K562 (cell line): ENCODE results near the gene HPN. TPM values are rescaled to one million over a fixed set of nuclear protein-coding genes. Genes with fewer than 3 reads are reported as not detected.

ENCODE experiments used
- ATAC-seq: fragments of 200-7000 bp; cut with Tn5 transposase; 3 replicates; pipeline ENCODE4 v1.9.1; 2020; ENCODE audit warnings: moderate library complexity
- BruUV-seq: library from RNA; stranded (reverse); fragments of 400-500 nt; replicated peaks from 2 replicates; lab custom pipeline; 2021; lab: Mats Ljungman, UMichigan
- CTCF ChIA-PET: fragments of 300-600 bp; formaldehyde crosslinking; extraction: SDS; loops from one replicate; lab custom pipeline; 2021; ENCODE audit warnings: low intra/inter-chr PET ratio; lab: Yijun Ruan, JAX
- POLR2A ChIA-PET: fragments of 300-600, 350-650 bp; sonication (Branson Sonifier 250); formaldehyde crosslinking; extraction: SDS; loops from one replicate; lab custom pipeline; 2021; ENCODE audit warnings: antibody characterized with exemption, inconsistent platforms; lab: Yijun Ruan, JAX
- DNase-seq, 4 experiments: peaks; one replicate each; pipeline versions ENCODE4 v3.0.0 to v3.0.0-alpha.2; 2011 to 2018; ENCODE audit warnings: low spot score in 3 of 4, mixed read lengths in 3 of 4; ENCODE audit errors: extremely low read depth in 1 of 4
- FAIRE-seq: peaks from 2 replicates; lab custom pipeline; 2011; peaks lifted over from hg19 to GRCh38; lab: Jason Lieb, UNC
- H2AFZ ChIP-seq: 2 replicates; pipeline ENCODE4 v1.6.0; 2011; ENCODE audit warnings: low read depth, low read length, control low read depth, inconsistent platforms
- H3K27ac ChIP-seq: fragments of 200-600 bp; 3 replicates; pipeline ENCODE4 v1.8.0; 2011; ENCODE audit warnings: low read depth, mild to moderate bottlenecking, control low read depth, inconsistent platforms, low read length, moderate library complexity, mixed read lengths; ENCODE audit errors: extremely low read depth
- H3K27me3 ChIP-seq, 2 experiments: fragments of 300-600 bp in 1 of 2; 2 replicates in 1 of 2; 3 replicates in 1 of 2; pipeline versions ENCODE4 v1.6.0 to v1.8.0; 2011; ENCODE audit warnings: inconsistent platforms in 2 of 2, low read length in 2 of 2, mild to moderate bottlenecking in 1 of 2, mixed read lengths in 1 of 2, moderate library complexity in 1 of 2; ENCODE audit not compliant: control insufficient read depth in 2 of 2, insufficient read depth in 2 of 2
- H3K36me3 ChIP-seq: fragments of 300-600 bp; 3 replicates; pipeline ENCODE4 v1.8.0; 2011; ENCODE audit warnings: mild to moderate bottlenecking, low read length, inconsistent platforms; ENCODE audit not compliant: control insufficient read depth, insufficient read depth
- H3K4me1 ChIP-seq, 2 experiments: fragments of 200-600 bp in 1 of 2; replicated peaks in 1 of 2; 2 replicates in 1 of 2; 3 replicates in 1 of 2; pipeline versions ENCODE4 v1.5.1 to v1.8.0; 2011; ENCODE audit warnings: inconsistent platforms in 2 of 2, low read length in 2 of 2, mild to moderate bottlenecking in 1 of 2, mixed read lengths in 1 of 2, moderate library complexity in 1 of 2; ENCODE audit not compliant: control insufficient read depth in 2 of 2, insufficient read depth in 2 of 2
- H3K4me2 ChIP-seq: 2 replicates; pipeline ENCODE4 v1.6.1; 2011; ENCODE audit warnings: low read length, control low read depth, inconsistent platforms, mixed read lengths; ENCODE audit not compliant: insufficient read depth
- H3K4me3 ChIP-seq: fragments of 200-600 bp; sonication (generic), shearing (Covaris generic); 2 replicates; pipeline ENCODE4 v1.5.1; 2016; ENCODE audit warnings: control low read depth, inconsistent platforms
- H3K79me2 ChIP-seq: fragments of 200-600 bp; 3 replicates; pipeline ENCODE4 v1.8.0; 2011; ENCODE audit warnings: low read length, inconsistent platforms; ENCODE audit not compliant: control insufficient read depth, insufficient read depth
- H3K9ac ChIP-seq, 2 experiments: 2 replicates each; pipeline versions ENCODE4 v1.6.0 to v1.6.1; 2011; ENCODE audit warnings: low read depth in 2 of 2, low read length in 2 of 2, control low read depth in 1 of 2, inconsistent platforms in 1 of 2, mild to moderate bottlenecking in 1 of 2, mixed read lengths in 1 of 2; ENCODE audit not compliant: insufficient read depth in 1 of 2
- H3K9me1 ChIP-seq: one replicate; pipeline ENCODE4 v1.6.0; 2011; ENCODE audit warnings: inconsistent platforms, mild to moderate bottlenecking, low read length, moderate library complexity; ENCODE audit not compliant: control insufficient read depth, insufficient read depth
- H3K9me3 ChIP-seq: replicated peaks from 2 replicates; pipeline ENCODE4 v1.5.1; 2011; ENCODE audit warnings: low read depth, low read length, inconsistent platforms; ENCODE audit not compliant: control insufficient read depth, insufficient read depth
- H4K20me1 ChIP-seq: replicated peaks from 2 replicates; pipeline ENCODE4 v1.6.1; 2011; ENCODE audit warnings: low read length, inconsistent platforms, mixed read lengths; ENCODE audit not compliant: control insufficient read depth, insufficient read depth
- NKRF ChIP-seq: fragments of 450-650 bp; IDR thresholded peaks from 2 replicates; pipeline ENCODE4 v1.6.1; 2016; ENCODE audit warnings: borderline replicate concordance
- RAD21 ChIP-seq, 2 experiments: fragments of 250-450 bp in 1 of 2; fragments of 450-650 bp in 1 of 2; sonication (Bioruptor Pico) in 1 of 2; formaldehyde crosslinking in 1 of 2; IDR thresholded peaks in 1 of 2; conservative IDR thresholded peaks in 1 of 2; 2 replicates each; pipeline versions ENCODE4 v1.4.0 to v1.8.0; 2020 to 2022; ENCODE audit warnings: mild to moderate bottlenecking in 2 of 2, moderate library complexity in 1 of 2
- SMC3 ChIP-seq: conservative IDR thresholded peaks from 2 replicates; pipeline ENCODE4 v1.6.1; 2011; ENCODE audit warnings: low read depth, low read length, improper control_type of control experiment; ENCODE audit not compliant: insufficient read depth
- TBL1XR1 ChIP-seq, 2 experiments: IDR thresholded peaks; 2 replicates each; pipeline ENCODE4 v1.6.1; 2012; ENCODE audit warnings: improper control_type of control experiment in 2 of 2, low read length in 2 of 2, mild to moderate bottlenecking in 1 of 2
- WGBS: fragments of 100-300 bp; shearing (Covaris generic); methylation state at CpG from one replicate; pipeline ENCODE4 v1.1.6; 2016; ENCODE audit warnings: low coverage, mixed read lengths; ENCODE audit not compliant: insufficient coverage; ENCODE audit errors: missing lambda C conversion rate; 5-methylcytosine and 5-hydroxymethylcytosine counted together
- in situ Hi-C: fragments of 300-500 bp; cut with MboI; formaldehyde crosslinking; loops from 4 replicates; pipeline ENCODE4 v1.15.0; 2018; ENCODE audit warnings: inconsistent platforms, mixed read lengths
- intact Hi-C: fragments of 100-400 bp; cut with micrococcal nuclease; formaldehyde crosslinking; loops from 2 replicates; pipeline ENCODE4 v1.14.2; 2022
- polyA plus RNA-seq, 8 experiments: library from polyadenylated mRNA; depleted of rRNA in 4 of 8; stranded (reverse) in 5 of 8; unstranded in 3 of 8; fragments of >200 nt; fragmentation: Nextera tagmentation in 2 of 8; fragmentation: Illumina TruSeq in 1 of 8; extraction: Ambion mirVana in 2 of 8; extraction: Trizol in 1 of 8; gene quantifications; 2 replicates each; pipeline versions ENCODE4 v1.2.1 to v1.2.3, GENCODE V29; 2011 to 2014; ENCODE audit warnings: inconsistent platforms in 1 of 8, missing spikeins in 1 of 8
- total RNA-seq, 7 experiments: library from RNA; depleted of rRNA in 6 of 7; stranded (reverse); fragments of >200 nt in 6 of 7; fragmentation: Illumina TruSeq in 2 of 7; extraction: Trizol in 2 of 7; gene quantifications; 2 replicates each; pipeline versions ENCODE4 v1.2.1 to v1.2.3, GENCODE V29; 2011 to 2021; ENCODE audit warnings: low replicate concordance in 1 of 7
- TF ChIP-seq, protein P1 (sequence below): sonication (generic); formaldehyde crosslinking; IDR thresholded peaks from 2 replicates; pipeline ENCODE4 v1.8.0; 2022; ENCODE audit warnings: mild to moderate bottlenecking, missing genetic modification reagents
- TF ChIP-seq, protein P2 (sequence below): IDR thresholded peaks from 2 replicates; pipeline ENCODE4 v1.6.1; 2012; ENCODE audit warnings: low read depth, low read length, improper control_type of control experiment, borderline replicate concordance
- TF ChIP-seq, protein P3 (sequence below), 3 experiments: IDR thresholded peaks in 2 of 3; conservative IDR thresholded peaks in 1 of 3; 2 replicates each; pipeline ENCODE4 v1.5.1; 2011 to 2012; ENCODE audit warnings: low read length in 3 of 3, mild to moderate bottlenecking in 3 of 3, control low read depth in 2 of 3, improper control_type of control experiment in 1 of 3, inconsistent platforms in 1 of 3, low read depth in 1 of 3, mixed read lengths in 1 of 3, moderate library complexity in 1 of 3; ENCODE audit not compliant: insufficient read depth in 2 of 3

HPN gene
- total and polyA plus RNA-seq, 9 of the 15 experiments (the other 6 are each of a cell fraction or from before 2014, with no cell fraction given), result 0.10 to 0.20 TPM; not detected in 7

DNA sequence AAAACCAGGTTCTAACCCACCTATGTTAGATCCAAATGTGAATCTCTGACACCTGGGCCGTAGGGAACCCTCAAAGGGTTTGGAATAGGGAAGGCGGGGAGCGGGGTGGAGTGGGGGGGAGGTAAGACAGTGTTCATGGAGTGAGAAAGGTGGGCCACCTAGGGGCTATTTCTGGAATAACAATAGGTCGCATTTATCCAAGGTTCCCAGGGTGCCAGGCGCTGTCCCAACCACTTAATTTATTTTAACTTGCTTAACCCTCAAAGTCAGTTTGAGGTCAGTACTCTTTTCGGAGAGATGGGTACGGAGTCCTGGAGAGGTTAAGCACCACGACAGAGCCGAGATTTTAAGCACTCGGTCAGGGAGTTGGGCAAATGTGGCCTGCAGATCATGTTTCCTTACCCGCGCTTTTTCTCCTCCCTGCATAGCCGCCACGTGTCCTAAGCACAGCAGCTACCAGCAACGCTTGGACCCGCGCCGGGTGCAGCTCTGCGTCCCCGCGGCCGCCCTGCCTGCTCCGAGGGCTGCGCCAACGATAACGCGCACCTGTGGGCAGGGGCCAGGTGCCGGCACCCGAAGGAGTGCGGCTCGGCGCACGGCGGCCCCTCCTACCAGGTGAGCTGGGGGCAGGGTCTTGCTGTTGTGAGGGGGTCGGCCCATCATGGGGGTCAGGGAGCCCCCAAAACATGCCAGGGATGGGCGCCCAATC lies 49.1 kb downstream of the HPN start:
- CTCF ChIA-PET, result interaction anchor here (0.5 to 1.1 kb wide), 3 partner anchors 40 to 1878 kb away, joined by 3 to 5 read pairs (median 4); no protein-coding TSS in a partner anchor
- no peaks in the 10 kb centered on the region for H3K79me2 ChIP-seq
- BruUV-seq, result no TSS peak
- peak overlapping the region; percentile 91 for H2AFZ ChIP-seq
- no peaks in the 10 kb centered on the region for H3K9me1 ChIP-seq
- H3K9ac ChIP-seq, result peak overlapping the region in 1 of 2 experiments; percentile 59; a peak in 1 of 4 replicates
- intact Hi-C loops (loop anchor here (1.0 to 10.0 kb wide), 2 partner anchors 23 to 46 kb away; partner anchors contain the start of gene HPN), in situ Hi-C loops (no loop called here)
- FAIRE-seq (peak; percentile 78), DNase-seq (peak; percentile 79 to 87 (median 84)), ATAC-seq (peak; percentile 88)
- H3K4me3 ChIP-seq, result no peak overlapping the region
- no peaks in the 10 kb centered on the region for H3K9me3 ChIP-seq
- H4K20me1 ChIP-seq, result no peaks in the 10 kb centered on the region
- H3K27ac ChIP-seq, result no peak overlapping the region
- H3K27me3 ChIP-seq, result peaks cover 0 to 4% of the 10 kb centered on the region in 2 experiments; a peak in 1 of 5 replicates
- no peaks in the 10 kb centered on the region for H3K36me3 ChIP-seq
- peaks cover 10 to 38% of the 10 kb centered on the region in 2 experiments; a peak in 4 of 5 replicates for H3K4me1 ChIP-seq
- WGBS, result 22% methylated on average over 23 of the region's 36 CpGs
- POLR2A ChIA-PET, result no interaction called here
- H3K4me2 ChIP-seq, result no peak overlapping the region
- TF ChIP-seq TBL1XR1 (IDR thresholded peaks at IDR 0.05; ENCODE audit: low read length in 2 of 2) (peak in 1 of 2 experiments; percentile 29; a peak in 1 of 4 replicates), RAD21 (CRISPR knock-in tag; conservative IDR thresholded peaks at IDR 0.05 in 1 of 2, IDR thresholded peaks at IDR 0.05 in 1 of 2) (peak; percentile 39 to 66), SMC3 (0 out of 2 replicates have a peak, but pooled peaks have one; percentile 8), NKRF (no peak)
- TF ChIP-seq, protein P1, sequence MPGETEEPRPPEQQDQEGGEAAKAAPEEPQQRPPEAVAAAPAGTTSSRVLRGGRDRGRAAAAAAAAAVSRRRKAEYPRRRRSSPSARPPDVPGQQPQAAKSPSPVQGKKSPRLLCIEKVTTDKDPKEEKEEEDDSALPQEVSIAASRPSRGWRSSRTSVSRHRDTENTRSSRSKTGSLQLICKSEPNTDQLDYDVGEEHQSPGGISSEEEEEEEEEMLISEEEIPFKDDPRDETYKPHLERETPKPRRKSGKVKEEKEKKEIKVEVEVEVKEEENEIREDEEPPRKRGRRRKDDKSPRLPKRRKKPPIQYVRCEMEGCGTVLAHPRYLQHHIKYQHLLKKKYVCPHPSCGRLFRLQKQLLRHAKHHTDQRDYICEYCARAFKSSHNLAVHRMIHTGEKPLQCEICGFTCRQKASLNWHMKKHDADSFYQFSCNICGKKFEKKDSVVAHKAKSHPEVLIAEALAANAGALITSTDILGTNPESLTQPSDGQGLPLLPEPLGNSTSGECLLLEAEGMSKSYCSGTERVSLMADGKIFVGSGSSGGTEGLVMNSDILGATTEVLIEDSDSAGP (CRISPR knock-in tag), result no peak
- TF ChIP-seq, protein P2, sequence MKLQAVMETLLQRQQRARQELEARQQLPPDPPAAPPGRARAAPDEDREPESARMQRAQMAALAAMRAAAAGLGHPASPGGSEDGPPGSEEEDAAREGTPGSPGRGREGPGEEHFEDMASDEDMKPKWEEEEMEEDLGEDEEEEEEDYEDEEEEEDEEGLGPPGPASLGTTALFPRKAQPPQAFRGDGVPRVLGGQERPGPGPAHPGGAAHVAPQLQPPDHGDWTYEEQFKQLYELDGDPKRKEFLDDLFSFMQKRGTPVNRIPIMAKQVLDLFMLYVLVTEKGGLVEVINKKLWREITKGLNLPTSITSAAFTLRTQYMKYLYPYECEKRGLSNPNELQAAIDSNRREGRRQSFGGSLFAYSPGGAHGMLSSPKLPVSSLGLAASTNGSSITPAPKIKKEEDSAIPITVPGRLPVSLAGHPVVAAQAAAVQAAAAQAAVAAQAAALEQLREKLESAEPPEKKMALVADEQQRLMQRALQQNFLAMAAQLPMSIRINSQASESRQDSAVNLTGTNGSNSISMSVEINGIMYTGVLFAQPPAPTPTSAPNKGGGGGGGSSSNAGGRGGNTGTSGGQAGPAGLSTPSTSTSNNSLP, result no peak
- TF ChIP-seq, protein P3, sequence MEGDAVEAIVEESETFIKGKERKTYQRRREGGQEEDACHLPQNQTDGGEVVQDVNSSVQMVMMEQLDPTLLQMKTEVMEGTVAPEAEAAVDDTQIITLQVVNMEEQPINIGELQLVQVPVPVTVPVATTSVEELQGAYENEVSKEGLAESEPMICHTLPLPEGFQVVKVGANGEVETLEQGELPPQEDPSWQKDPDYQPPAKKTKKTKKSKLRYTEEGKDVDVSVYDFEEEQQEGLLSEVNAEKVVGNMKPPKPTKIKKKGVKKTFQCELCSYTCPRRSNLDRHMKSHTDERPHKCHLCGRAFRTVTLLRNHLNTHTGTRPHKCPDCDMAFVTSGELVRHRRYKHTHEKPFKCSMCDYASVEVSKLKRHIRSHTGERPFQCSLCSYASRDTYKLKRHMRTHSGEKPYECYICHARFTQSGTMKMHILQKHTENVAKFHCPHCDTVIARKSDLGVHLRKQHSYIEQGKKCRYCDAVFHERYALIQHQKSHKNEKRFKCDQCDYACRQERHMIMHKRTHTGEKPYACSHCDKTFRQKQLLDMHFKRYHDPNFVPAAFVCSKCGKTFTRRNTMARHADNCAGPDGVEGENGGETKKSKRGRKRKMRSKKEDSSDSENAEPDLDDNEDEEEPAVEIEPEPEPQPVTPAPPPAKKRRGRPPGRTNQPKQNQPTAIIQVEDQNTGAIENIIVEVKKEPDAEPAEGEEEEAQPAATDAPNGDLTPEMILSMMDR (IDR thresholded peaks at IDR 0.05 in 2 of 3, conservative IDR thresholded peaks at IDR 0.05 in 1 of 3; ENCODE audit: insufficient read depth in 2 of 3, low read depth in 1 of 3, low read length in 3 of 3), result peak; percentile 67 to 70 (median 67)
